Measurements from ENCODE around the gene DNAJC15. TPM values are rescaled to one million over a fixed set of nuclear protein-coding genes. Genes with fewer than 3 reads are reported as not detected.

DNAJC15 gene
- total RNA-seq, 2 experiments from 2014 or later = 14.5 to 16.8 TPM

GRCh38 chr13:42991898-42992763 is 31.3 kb upstream of the DNAJC15 start, which contains the start of gene EPSTI1:
Gene EPSTI1, minus strand, starts transcription at chr13:42992241. Its CDS starts 76 bp downstream, at chr13:42992165.
- Mint-ChIP-seq H3K4me1 (ENCODE audit: low read depth) (peaks cover 52% of the 10 kb centered on the region), H3K27ac (peak within 1 kb of the TSS; percentile 98), H3K36me3 (ENCODE audit: low read depth) (no peaks in the 10 kb centered on the region), H3K4me3 (peak within 1 kb of the TSS; percentile 87), H3K9me3 (no peaks in the 10 kb centered on the region), H3K27me3 (ENCODE audit: low read depth) (no peaks in the 10 kb centered on the region)
- DNase-seq = peak; percentile 84
- CTCF ChIA-PET = interaction anchor here (0.5 to 5.0 kb wide), 7 partner anchors 16 to 101 kb away, joined by 3 to 20 read pairs (median 4); no protein-coding TSS in a partner anchor
- intact Hi-C loops (cut with micrococcal nuclease) = loop anchor here (1.0 to 10.0 kb wide), 12 partner anchors 22 to 1585 kb away; partner anchors contain the start of genes AKAP11, CCDC122, DNAJC15 and LACC1

DNA sequence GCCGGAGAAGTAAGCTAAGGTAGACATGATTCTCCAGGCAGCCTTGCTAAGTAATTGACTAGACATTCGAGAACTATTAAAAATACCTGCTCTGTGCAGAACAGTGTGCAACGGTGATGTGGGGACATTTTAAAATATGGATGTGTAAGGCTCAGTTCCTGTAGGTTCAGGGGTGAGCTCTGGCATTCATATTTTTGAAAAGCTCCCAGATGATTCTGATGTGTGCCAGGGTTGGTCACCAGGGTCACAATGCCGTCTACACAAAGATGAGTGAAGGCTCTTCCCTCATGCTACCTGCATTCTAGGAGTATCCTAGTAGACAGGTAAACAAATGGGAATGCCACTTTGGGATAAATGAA is 30.6 kb upstream of the DNAJC15 start:
- peak; percentile 27 for DNase-seq

GRCh38 chr13:42994878-42995277 is 28.5 kb upstream of the DNAJC15 start:
- Mint-ChIP-seq H3K27ac (no peak overlapping the region), H3K4me1 (ENCODE audit: low read depth) (peaks cover 55% of the 10 kb centered on the region), H3K9me3 (no peaks in the 10 kb centered on the region), H3K27me3 (ENCODE audit: low read depth) (no peaks in the 10 kb centered on the region), H3K36me3 (ENCODE audit: low read depth) (no peaks in the 10 kb centered on the region), H3K4me3 (no peak overlapping the region)
- DNase-seq = no peak
- intact Hi-C loops (cut with micrococcal nuclease) = loop anchor here (5.0 to 10.0 kb wide), 5 partner anchors 498 to 882 kb away; partner anchors contain the start of genes AKAP11, CCDC122 and LACC1
- CTCF ChIA-PET = no interaction called here

More for the DNA sequence above, 30.6 kb upstream of the DNAJC15 start:
- H3K4me3 Mint-ChIP-seq = peak overlapping the region; percentile 87
- no peaks in the 10 kb centered on the region for H3K27me3 Mint-ChIP-seq (ENCODE audit: low read depth)
- H3K4me1 Mint-ChIP-seq (ENCODE audit: low read depth) = peaks cover 58% of the 10 kb centered on the region
- peak overlapping the region; percentile 98 for H3K27ac Mint-ChIP-seq
- H3K9me3 Mint-ChIP-seq = no peaks in the 10 kb centered on the region
- CTCF ChIA-PET = interaction anchor here (0.9 to 5.0 kb wide), 6 partner anchors 16 to 101 kb away, joined by 3 to 20 read pairs (median 4); no protein-coding TSS in a partner anchor
- intact Hi-C loops (cut with micrococcal nuclease) = loop anchor here (1.0 to 10.0 kb wide), 12 partner anchors 22 to 1584 kb away; partner anchors contain the start of genes AKAP11, CCDC122, DNAJC15 and LACC1
- no peaks in the 10 kb centered on the region for H3K36me3 Mint-ChIP-seq (ENCODE audit: low read depth)

DNA sequence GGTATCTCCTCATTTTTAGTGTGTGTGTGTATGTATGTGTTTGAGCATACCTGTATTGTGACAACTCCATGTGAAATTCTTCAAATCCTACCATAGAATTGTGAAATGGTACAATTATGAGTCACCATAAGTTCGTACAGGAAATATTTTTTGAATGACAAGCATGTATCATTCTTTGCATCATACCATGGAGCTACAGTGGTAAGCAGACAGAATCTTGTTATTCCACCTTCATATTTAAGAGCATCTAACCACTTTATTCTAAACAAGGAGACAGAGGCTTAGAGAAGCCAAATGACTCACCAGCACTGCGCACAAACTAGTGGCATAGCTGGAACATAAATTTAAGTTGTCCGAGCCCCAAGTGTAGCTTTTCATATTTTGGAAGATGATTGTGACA is 26.8 kb upstream of the DNAJC15 start:
- peak overlapping the region; percentile 46 for H3K27ac Mint-ChIP-seq
- H3K9me3 Mint-ChIP-seq = no peaks in the 10 kb centered on the region
- H3K27me3 Mint-ChIP-seq (ENCODE audit: low read depth) = no peaks in the 10 kb centered on the region
- no peak for DNase-seq
- H3K36me3 Mint-ChIP-seq (ENCODE audit: low read depth) = no peaks in the 10 kb centered on the region
- H3K4me1 Mint-ChIP-seq (ENCODE audit: low read depth) = peaks cover 38% of the 10 kb centered on the region
- CTCF ChIA-PET = interaction anchor here (1.1 to 2.3 kb wide), 2 partner anchors 18 to 25 kb away, joined by 3 to 8 read pairs; no protein-coding TSS in a partner anchor
- no peak overlapping the region for H3K4me3 Mint-ChIP-seq
- intact Hi-C loops (cut with micrococcal nuclease) = loop anchor here (1.0 to 10.0 kb wide), 3 partner anchors 46 to 642 kb away; no protein-coding TSS in a partner anchor

DNA sequence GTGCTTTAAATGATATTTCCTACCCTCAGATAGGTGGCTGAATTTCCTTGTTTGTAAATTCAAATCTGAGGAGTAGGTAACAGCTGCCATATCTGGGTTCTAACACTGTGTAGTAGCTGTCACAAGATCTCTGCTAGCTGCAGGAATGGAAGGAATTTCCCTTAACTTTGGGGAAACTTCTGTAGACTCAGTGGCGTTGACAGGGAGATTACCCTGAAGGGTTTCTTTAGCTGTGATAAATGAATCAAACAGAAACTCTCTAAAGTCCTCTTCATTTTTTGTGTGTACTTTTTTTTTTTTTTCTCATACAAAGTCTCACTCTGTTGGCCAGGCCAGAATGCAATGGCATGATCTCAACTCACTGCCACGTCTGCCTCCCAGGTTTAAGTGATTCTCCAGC is 26.0 kb upstream of the DNAJC15 start:
- H3K4me1 Mint-ChIP-seq (ENCODE audit: low read depth) = peaks cover 36% of the 10 kb centered on the region
- H3K36me3 Mint-ChIP-seq (ENCODE audit: low read depth) = no peaks in the 10 kb centered on the region
- no peak overlapping the region for H3K4me3 Mint-ChIP-seq
- H3K9me3 Mint-ChIP-seq = no peaks in the 10 kb centered on the region
- intact Hi-C loops (cut with micrococcal nuclease) = loop anchor here (5.0 to 10.0 kb wide), 2 partner anchors 500 to 643 kb away; no protein-coding TSS in a partner anchor
- CTCF ChIA-PET = interaction anchor here (0.7 to 2.3 kb wide), 3 partner anchors 17 to 96 kb away, joined by 3 to 8 read pairs (median 3); no protein-coding TSS in a partner anchor
- H3K27me3 Mint-ChIP-seq (ENCODE audit: low read depth) = no peaks in the 10 kb centered on the region
- no peak overlapping the region for H3K27ac Mint-ChIP-seq
- DNase-seq = peak; percentile 30

- H3K4me3 Mint-ChIP-seq = no peak overlapping the region
- H3K9me3 Mint-ChIP-seq = peaks cover 2% of the 10 kb centered on the region
- no peaks in the 10 kb centered on the region for H3K36me3 Mint-ChIP-seq (ENCODE audit: low read depth)
- H3K4me1 Mint-ChIP-seq (ENCODE audit: low read depth) = peaks cover 24% of the 10 kb centered on the region
- no peak overlapping the region for H3K27ac Mint-ChIP-seq
- intact Hi-C loops (cut with micrococcal nuclease) = loop anchor here (5.0 to 10.0 kb wide), 2 partner anchors 502 to 645 kb away; no protein-coding TSS in a partner anchor
- H3K27me3 Mint-ChIP-seq (ENCODE audit: low read depth) = no peaks in the 10 kb centered on the region
- CTCF ChIA-PET = no interaction called here
- no peak for DNase-seq
Measured at GRCh38 chr13:42999491-42999890, 23.9 kb upstream of the DNAJC15 start.

GRCh38 chr13:43000676-43001075 is 22.7 kb upstream of the DNAJC15 start:
- Mint-ChIP-seq H3K27me3 (ENCODE audit: low read depth) (no peaks in the 10 kb centered on the region), H3K27ac (no peak overlapping the region), H3K36me3 (ENCODE audit: low read depth) (no peaks in the 10 kb centered on the region), H3K9me3 (peaks cover 2% of the 10 kb centered on the region), H3K4me1 (ENCODE audit: low read depth) (peaks cover 21% of the 10 kb centered on the region), H3K4me3 (no peak overlapping the region)
- intact Hi-C loops (cut with micrococcal nuclease) = no loop called here
- CTCF ChIA-PET = no interaction called here
- DNase-seq = no peak

- CTCF ChIA-PET = no interaction called here
- DNase-seq = no peak
Measured at GRCh38 chr13:43002021-43002420, 21.4 kb upstream of the DNAJC15 start.

DNA sequence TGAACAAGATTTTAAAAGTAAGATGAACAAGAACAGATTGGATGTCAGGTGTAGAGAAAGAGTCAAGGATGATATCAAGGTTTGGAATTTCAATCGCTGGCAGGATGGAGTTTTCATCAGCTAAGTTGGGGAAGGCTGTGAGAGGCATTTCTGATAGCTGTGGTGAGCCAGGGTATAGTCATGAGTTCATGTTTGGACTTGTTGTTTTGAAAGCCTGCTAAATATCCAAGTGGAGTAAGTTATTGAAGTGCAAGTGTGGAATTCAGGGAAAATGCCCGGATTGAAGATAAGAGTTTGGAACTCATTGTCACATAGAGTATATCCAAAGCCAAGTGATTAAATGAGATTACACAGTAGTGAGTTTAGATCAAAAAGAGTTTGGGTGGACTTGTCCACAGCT is 20.4 kb upstream of the DNAJC15 start:
- no peak for DNase-seq
- CTCF ChIA-PET = interaction anchor here (1.3 kb wide), 1 partner anchor 21 kb away, joined by 3 read pairs; the partner anchor contains the start of gene DNAJC15
- H3K27ac Mint-ChIP-seq = no peak overlapping the region
- H3K4me1 Mint-ChIP-seq (ENCODE audit: low read depth) = no peaks in the 10 kb centered on the region
- H3K36me3 Mint-ChIP-seq (ENCODE audit: low read depth) = no peaks in the 10 kb centered on the region
- peaks cover 2% of the 10 kb centered on the region for H3K9me3 Mint-ChIP-seq
- H3K27me3 Mint-ChIP-seq (ENCODE audit: low read depth) = no peaks in the 10 kb centered on the region
- no peak overlapping the region for H3K4me3 Mint-ChIP-seq
- intact Hi-C loops (cut with micrococcal nuclease) = no loop called here

More at GRCh38 chr13:43002021-43002420, 21.4 kb upstream of the DNAJC15 start:
- Mint-ChIP-seq H3K27ac (no peak overlapping the region), H3K9me3 (peaks cover 2% of the 10 kb centered on the region), H3K4me1 (ENCODE audit: low read depth) (peaks cover 10% of the 10 kb centered on the region), H3K4me3 (no peak overlapping the region), H3K36me3 (ENCODE audit: low read depth) (no peaks in the 10 kb centered on the region), H3K27me3 (ENCODE audit: low read depth) (no peaks in the 10 kb centered on the region)
- intact Hi-C loops (cut with micrococcal nuclease) = no loop called here

DNA sequence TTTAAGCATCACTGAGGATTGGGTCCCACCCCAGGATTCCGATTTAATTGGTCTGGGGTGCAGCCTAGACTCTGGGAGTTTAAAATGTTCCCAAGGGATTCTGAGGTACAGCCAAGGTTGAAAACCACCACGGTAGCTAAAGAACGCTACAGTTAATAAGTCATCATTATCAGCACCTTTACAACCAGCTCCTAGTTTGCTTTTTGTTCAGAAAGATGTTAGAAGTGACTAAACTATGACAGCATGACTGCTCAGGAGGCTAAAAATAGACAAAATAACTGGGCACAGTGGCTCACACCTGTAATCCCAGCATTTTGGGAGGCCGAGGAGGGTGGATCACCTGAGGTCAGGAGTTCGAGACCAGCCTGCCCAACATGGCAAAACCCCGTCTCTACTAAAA is 19.7 kb upstream of the DNAJC15 start:
- peaks cover 2% of the 10 kb centered on the region for H3K9me3 Mint-ChIP-seq
- no peak overlapping the region for H3K4me3 Mint-ChIP-seq
- no peaks in the 10 kb centered on the region for H3K36me3 Mint-ChIP-seq (ENCODE audit: low read depth)
- no peaks in the 10 kb centered on the region for H3K4me1 Mint-ChIP-seq (ENCODE audit: low read depth)
- CTCF ChIA-PET = interaction anchor here (1.3 kb wide), 1 partner anchor 20 kb away, joined by 3 read pairs; the partner anchor contains the start of gene DNAJC15
- intact Hi-C loops (cut with micrococcal nuclease) = no loop called here
- no peak overlapping the region for H3K27ac Mint-ChIP-seq
- H3K27me3 Mint-ChIP-seq (ENCODE audit: low read depth) = no peaks in the 10 kb centered on the region
- DNase-seq = no peak

DNA sequence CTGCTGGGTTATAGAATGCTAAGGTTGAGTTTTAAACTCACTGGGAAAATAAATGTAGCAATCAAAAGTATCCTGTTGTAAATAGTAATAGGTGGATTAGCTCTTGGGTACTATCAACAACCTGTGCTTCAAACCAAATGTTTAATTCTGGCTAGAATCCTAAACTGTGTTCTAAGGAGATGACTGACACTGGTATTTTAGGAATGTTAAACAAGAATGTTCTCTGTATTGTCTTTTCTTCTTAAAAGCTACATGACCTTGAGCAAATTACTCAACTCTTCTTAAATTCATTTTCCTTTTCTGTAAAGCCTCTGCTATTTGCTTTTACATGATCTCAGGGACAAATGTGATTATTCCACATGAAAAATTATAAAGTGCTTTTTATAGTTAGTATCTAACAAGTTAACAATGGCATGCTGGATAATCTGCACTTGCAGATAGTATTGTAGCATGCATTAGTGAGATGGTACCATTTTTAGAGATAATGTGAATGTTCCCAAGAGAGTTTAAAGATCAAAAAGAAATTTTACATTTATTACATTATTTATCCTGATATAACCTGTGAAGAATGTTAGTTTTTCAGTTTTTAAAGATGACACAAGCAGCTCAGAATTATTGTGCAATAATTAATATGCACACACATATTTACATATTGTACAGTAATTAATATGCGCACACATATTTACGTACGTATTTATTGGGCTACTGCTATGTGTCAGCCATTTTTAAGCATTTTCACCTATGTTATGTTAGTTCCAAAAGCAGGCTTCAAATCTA is 17.7 kb upstream of the DNAJC15 start:
- Mint-ChIP-seq H3K27ac (no peak overlapping the region), H3K4me3 (no peak overlapping the region), H3K27me3 (ENCODE audit: low read depth) (no peaks in the 10 kb centered on the region), H3K36me3 (ENCODE audit: low read depth) (no peaks in the 10 kb centered on the region), H3K9me3 (peaks cover 2% of the 10 kb centered on the region), H3K4me1 (ENCODE audit: low read depth) (no peaks in the 10 kb centered on the region)
- no peak for DNase-seq
- intact Hi-C loops (cut with micrococcal nuclease) = no loop called here
- CTCF ChIA-PET = no interaction called here

Data from activated naive CD4-positive, alpha-beta T cell treated with anti-CD3 and anti-CD28 coated beads for 36 hours (primary cell).